ENCODE results near the gene CNTNAP2.

CNTNAP2 gene

GRCh38 chr7:147941381-147941780 is 1824.8 kb downstream of the CNTNAP2 start:
- no peak for DNase-seq (ENCODE audit: low read depth)

- DNase-seq (ENCODE audit: low read depth), result no peak
These were observed 1827.7 kb downstream of the CNTNAP2 start for GRCh38 chr7:147944321-147944720.

- no peak for DNase-seq (ENCODE audit: low read depth)
These were observed 1836.3 kb downstream of the CNTNAP2 start for GRCh38 chr7:147952918-147953317.

- no peak for DNase-seq (ENCODE audit: low read depth)
These were observed 1851.5 kb downstream of the CNTNAP2 start for GRCh38 chr7:147968046-147968610.

- no peak for DNase-seq (ENCODE audit: low read depth)
These were observed 1855.1 kb downstream of the CNTNAP2 start for GRCh38 chr7:147971606-147972110.

GRCh38 chr7:147978201-147978600 is 1861.6 kb downstream of the CNTNAP2 start:
- no peak for DNase-seq (ENCODE audit: low read depth)

- DNase-seq (ENCODE audit: low read depth), result no peak
These were observed 1862.0 kb downstream of the CNTNAP2 start for GRCh38 chr7:147978651-147979050.

- no peak for DNase-seq (ENCODE audit: low read depth)
These were observed 1864.5 kb downstream of the CNTNAP2 start for GRCh38 chr7:147980826-147981813.

GRCh38 chr7:147982307-147982706 is 1865.7 kb downstream of the CNTNAP2 start:
- DNase-seq (ENCODE audit: low read depth), result no peak

- DNase-seq (ENCODE audit: low read depth), result no peak
These were observed 1867.7 kb downstream of the CNTNAP2 start for GRCh38 chr7:147984265-147984664.

GRCh38 chr7:147990079-147990478 is 1873.5 kb downstream of the CNTNAP2 start:
- DNase-seq (ENCODE audit: low read depth), result no peak

- DNase-seq (ENCODE audit: low read depth), result no peak
These were observed 1874.3 kb downstream of the CNTNAP2 start for GRCh38 chr7:147990942-147991341.

- no peak for DNase-seq (ENCODE audit: low read depth)
These were observed 1876.1 kb downstream of the CNTNAP2 start for GRCh38 chr7:147992698-147993097.

GRCh38 chr7:147997636-147998035 is 1881.0 kb downstream of the CNTNAP2 start:
- DNase-seq (ENCODE audit: low read depth), result no peak

- no peak for DNase-seq (ENCODE audit: low read depth)
These were observed 1883.4 kb downstream of the CNTNAP2 start for GRCh38 chr7:147999962-148000361.

- no peak for DNase-seq (ENCODE audit: low read depth)
These were observed 1895.2 kb downstream of the CNTNAP2 start for GRCh38 chr7:148011753-148012152.

GRCh38 chr7:148014001-148014400 is 1897.4 kb downstream of the CNTNAP2 start:
- no peak for DNase-seq (ENCODE audit: low read depth)

- DNase-seq (ENCODE audit: low read depth), result no peak
These were observed 1897.9 kb downstream of the CNTNAP2 start for GRCh38 chr7:148014541-148014940.

- no peak for DNase-seq (ENCODE audit: low read depth)
These were observed 1900.5 kb downstream of the CNTNAP2 start for GRCh38 chr7:148017126-148017525.

- DNase-seq (ENCODE audit: low read depth), result no peak
These were observed 1904.1 kb downstream of the CNTNAP2 start for GRCh38 chr7:148020679-148021078.

- DNase-seq (ENCODE audit: low read depth), result no peak
These were observed 1905.0 kb downstream of the CNTNAP2 start for GRCh38 chr7:148021507-148022045.

- DNase-seq (ENCODE audit: low read depth), result no peak
These were observed 1906.2 kb downstream of the CNTNAP2 start for GRCh38 chr7:148022832-148023231.

GRCh38 chr7:148026713-148027112 is 1910.1 kb downstream of the CNTNAP2 start:
- no peak for DNase-seq (ENCODE audit: low read depth)
